Upper lobe of right lung (tissue), 1 donor: ENCODE results near the gene TPPP. TPM values are rescaled to one million over a fixed set of nuclear protein-coding genes. Genes with fewer than 3 reads are reported as not detected.

Experiments
- ATAC-seq: fragments of 200-7000 bp; cut with Tn5 transposase; one replicate; pipeline ENCODE4 v1.9.1; 2020; ENCODE audit warnings: mild to moderate bottlenecking, moderate library complexity
- DNase-seq: peaks from one replicate; pipeline ENCODE4 v3.0.0-alpha.2; 2020
- H3K27ac ChIP-seq: fragments of 200-600 bp; one replicate; pipeline ENCODE4 v1.8.0; 2022
- H3K27me3 ChIP-seq: fragments of 200-600 bp; one replicate; pipeline ENCODE4 v1.8.0; 2022; ENCODE audit warnings: mild to moderate bottlenecking
- H3K36me3 ChIP-seq: fragments of 200-600 bp; one replicate; pipeline ENCODE4 v1.8.0; 2022
- H3K4me1 ChIP-seq: fragments of 200-600 bp; one replicate; pipeline ENCODE4 v1.8.0; 2022
- H3K4me3 ChIP-seq: fragments of 200-600 bp; one replicate; pipeline ENCODE4 v1.8.0; 2022; ENCODE audit warnings: mild to moderate bottlenecking
- H3K9me3 ChIP-seq: fragments of 200-600 bp; one replicate; pipeline ENCODE4 v1.8.0; 2022
- intact Hi-C: fragments of 100-400 bp; cut with DNase I; formaldehyde crosslinking; loops from one replicate; pipeline ENCODE4 v1.11.0; 2022
- total RNA-seq: library from RNA; stranded (reverse); fragmentation: NEBNext Ultra II Directional; extraction: Animal tissue kit (Norgen Biotek cat#: 25700); gene quantifications from one replicate; pipeline ENCODE4 v1.2.1, GENCODE V29; 2021
- TF ChIP-seq, protein P1 (sequence below): fragments of 200-600 bp; IDR thresholded peaks from one replicate; pipeline ENCODE4 v1.8.0; 2022; ENCODE audit warnings: antibody characterized with exemption
- donor health status: DM: no; HTN: yes; CAD: no; lungs with severe emphysema.

TPPP gene
- total RNA-seq, 1 donor from 2014 or later = 16.1 TPM

DNA sequence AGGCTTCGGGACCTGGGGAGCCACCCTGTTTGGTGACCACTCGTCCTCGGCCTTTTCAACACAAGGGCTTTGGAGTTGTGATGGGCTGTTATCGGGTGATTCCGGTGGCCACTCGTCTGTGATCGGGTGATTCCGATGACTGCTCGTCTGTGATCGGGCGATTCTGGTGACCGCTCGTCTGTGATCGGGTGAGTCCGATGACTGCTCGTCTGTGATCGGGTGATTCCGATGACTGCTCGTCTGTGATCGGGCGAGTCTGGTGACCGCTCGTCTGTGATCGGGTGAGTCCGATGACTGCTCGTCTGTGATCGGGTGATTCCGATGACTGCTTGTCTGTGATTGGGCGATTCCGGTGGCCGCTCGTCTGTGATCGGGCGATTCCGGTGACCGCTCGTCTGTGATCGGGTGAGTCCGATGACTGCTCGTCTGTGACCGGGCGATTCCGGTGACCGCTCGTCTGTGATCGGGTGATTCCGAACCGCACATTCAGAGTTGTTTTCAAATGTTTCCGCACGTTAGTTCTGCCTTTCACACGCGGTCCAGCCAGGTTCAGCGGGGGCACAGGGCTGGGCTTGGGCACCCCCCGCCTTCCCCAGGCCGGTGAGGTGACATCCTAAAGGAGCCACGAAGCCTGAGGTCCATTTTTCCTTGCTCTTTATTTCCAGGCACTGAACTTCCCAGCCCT is 30.3 kb downstream of the TPPP start:
- no peak for DNase-seq
- H3K27ac ChIP-seq = no peak overlapping the region
- H3K27me3 ChIP-seq = no peaks in the 10 kb centered on the region

DNA sequence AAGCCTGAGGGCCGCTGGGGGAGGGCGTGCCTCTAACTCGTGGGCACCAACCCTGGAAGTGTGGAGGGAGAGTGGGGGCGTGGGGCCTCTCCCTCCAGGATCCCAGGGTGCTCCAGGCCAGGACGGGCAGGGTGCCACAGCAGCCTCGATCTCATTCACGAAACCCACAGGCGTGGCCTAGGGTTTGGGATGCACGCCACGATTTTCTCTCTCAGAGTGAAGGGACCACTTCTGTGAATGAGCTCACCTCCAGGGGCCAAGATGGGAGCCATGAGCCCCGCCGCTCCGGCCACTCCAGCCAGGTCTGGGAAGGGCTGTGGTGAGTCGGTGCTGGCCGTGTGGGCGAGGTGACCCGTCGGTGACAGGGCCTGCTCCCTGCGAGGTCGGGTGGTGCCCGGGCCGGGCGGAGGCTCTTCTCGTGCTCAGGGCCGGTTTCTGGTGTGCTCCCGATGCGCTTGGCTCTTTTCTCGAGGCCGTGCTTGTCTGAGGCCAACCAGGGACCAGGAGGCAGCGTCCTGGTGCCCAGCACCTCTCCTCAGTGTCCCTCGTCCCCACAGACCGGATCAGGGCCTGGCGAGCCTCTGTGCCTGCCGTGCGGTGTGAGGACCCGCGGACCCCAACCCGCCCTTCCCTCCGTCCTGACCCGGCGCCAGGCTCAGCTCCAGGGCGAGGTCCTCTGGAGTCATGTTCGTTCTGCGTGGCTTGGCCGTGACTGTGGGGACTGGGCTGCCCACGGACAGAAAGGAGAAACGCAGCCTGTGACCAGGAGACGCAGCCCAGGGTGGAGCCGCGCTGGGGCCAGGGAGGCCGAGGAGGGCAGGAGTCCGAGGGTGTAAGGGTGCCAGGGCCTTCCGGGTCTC is 31.0 kb downstream of the TPPP start:
- H3K4me1 ChIP-seq = no peaks in the 10 kb centered on the region
- TF ChIP-seq, protein P1, sequence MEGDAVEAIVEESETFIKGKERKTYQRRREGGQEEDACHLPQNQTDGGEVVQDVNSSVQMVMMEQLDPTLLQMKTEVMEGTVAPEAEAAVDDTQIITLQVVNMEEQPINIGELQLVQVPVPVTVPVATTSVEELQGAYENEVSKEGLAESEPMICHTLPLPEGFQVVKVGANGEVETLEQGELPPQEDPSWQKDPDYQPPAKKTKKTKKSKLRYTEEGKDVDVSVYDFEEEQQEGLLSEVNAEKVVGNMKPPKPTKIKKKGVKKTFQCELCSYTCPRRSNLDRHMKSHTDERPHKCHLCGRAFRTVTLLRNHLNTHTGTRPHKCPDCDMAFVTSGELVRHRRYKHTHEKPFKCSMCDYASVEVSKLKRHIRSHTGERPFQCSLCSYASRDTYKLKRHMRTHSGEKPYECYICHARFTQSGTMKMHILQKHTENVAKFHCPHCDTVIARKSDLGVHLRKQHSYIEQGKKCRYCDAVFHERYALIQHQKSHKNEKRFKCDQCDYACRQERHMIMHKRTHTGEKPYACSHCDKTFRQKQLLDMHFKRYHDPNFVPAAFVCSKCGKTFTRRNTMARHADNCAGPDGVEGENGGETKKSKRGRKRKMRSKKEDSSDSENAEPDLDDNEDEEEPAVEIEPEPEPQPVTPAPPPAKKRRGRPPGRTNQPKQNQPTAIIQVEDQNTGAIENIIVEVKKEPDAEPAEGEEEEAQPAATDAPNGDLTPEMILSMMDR = no peak
- no peak overlapping the region for H3K4me3 ChIP-seq
- no peaks in the 10 kb centered on the region for H3K9me3 ChIP-seq
- H3K27me3 ChIP-seq = no peaks in the 10 kb centered on the region
- no peak for DNase-seq
- no peak overlapping the region for H3K27ac ChIP-seq
- peaks cover 28% of the 10 kb centered on the region for H3K36me3 ChIP-seq
- intact Hi-C loops = no loop called here
- ATAC-seq = no peak

More for the DNA sequence above, 30.3 kb downstream of the TPPP start:
- intact Hi-C loops = no loop called here
- TF ChIP-seq, protein P1 = no peak
- Histone ChIP-seq H3K4me1 (no peaks in the 10 kb centered on the region), H3K4me3 (no peak overlapping the region), H3K36me3 (peaks cover 23% of the 10 kb centered on the region), H3K9me3 (no peaks in the 10 kb centered on the region)
- no peak for ATAC-seq

DNA sequence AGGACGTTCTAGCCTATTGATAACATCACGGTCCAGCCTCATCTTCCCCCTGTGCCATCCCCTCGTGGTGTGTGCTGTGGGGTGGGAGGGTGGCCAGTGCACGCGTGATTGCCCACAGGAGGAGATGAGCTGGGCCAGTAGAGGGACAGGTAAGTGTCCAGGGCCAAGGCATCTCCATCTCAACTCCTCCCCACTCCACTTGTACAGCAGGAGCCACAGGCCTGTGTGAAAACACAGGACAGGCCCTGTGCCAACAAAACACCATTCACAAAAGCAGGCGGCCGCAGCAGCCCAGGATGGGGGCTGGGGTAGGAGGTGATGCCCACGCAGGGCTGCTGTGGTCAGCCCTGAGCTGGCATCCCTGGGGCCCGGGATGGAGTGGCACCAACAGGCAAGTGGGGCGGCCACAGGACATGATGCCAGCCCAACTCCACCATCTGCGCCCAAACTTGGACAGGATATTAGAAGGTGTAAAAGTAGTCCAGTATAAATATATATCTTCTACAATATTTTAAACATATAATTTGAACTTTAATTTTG is 32.6 kb downstream of the TPPP start:
- no peaks in the 10 kb centered on the region for H3K9me3 ChIP-seq
- H3K27me3 ChIP-seq = no peaks in the 10 kb centered on the region
- intact Hi-C loops = no loop called here
- H3K27ac ChIP-seq = no peak overlapping the region
- DNase-seq (no peak), ATAC-seq (no peak)
- H3K4me1 ChIP-seq = no peaks in the 10 kb centered on the region
- no peak overlapping the region for H3K4me3 ChIP-seq
- H3K36me3 ChIP-seq = peaks cover 28% of the 10 kb centered on the region
- TF ChIP-seq, protein P1 = no peak

DNA sequence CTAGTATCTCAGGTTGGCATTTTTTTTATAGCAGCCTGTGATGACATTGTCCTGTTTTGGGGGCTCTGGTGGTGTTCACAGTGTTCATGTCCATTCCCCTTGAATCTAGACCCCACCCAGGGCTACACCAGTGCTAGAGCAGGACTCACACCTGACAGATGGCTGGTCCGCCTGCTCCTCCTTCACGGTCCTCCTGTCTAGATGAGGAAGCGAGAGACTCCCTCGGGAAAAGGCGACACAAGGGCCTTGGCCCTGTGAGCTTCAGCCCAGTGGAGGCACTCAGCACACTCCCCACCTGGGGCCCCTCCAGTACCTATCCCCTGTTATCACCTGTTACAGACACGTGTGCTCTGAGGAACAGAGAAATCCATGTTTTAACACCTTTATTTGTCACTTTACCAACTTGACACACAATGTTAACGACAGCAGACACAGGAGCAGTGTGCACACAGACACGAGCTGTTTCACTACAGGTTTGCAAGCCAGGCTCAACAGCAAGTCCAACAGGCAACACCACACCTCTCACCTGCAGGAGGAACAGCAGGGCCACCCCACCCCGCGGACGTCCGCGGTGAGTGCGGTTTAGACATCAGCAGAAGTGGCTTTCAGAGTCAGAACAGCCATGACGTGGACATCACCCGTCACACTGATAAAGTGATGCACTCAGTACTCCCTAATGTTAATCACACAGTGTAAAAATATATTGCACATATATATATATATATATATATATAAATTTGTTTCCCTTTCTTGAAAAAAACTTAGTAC is 33.5 kb downstream of the TPPP start:
- Histone ChIP-seq H3K4me3 (no peak overlapping the region), H3K9me3 (no peaks in the 10 kb centered on the region), H3K27ac (no peak overlapping the region), H3K36me3 (peaks cover 23% of the 10 kb centered on the region), H3K27me3 (no peaks in the 10 kb centered on the region), H3K4me1 (no peaks in the 10 kb centered on the region)
- TF ChIP-seq, protein P1 = no peak
- intact Hi-C loops = no loop called here
- no peak for ATAC-seq
- no peak for DNase-seq

DNA sequence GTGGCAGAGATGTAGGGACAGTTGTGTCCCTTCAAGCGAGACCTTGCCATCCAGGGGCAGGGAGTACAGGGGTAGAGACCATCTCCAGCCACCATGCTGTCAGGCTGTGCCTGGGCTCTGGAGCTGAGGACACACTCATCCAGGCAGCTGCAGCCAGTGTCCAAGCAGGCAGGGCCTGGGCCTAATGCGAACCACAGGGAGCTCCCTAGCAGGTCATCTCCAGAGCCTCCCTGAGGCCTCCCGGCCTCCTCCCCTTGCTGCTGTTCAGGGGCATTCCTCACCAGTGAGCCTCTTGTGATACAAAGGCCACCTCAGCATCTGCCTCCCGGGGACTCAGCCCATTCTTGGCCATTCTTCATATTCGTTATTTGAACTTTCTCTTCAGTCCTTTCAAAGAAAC is 35.0 kb downstream of the TPPP start:
- intact Hi-C loops = no loop called here
- H3K27ac ChIP-seq = no peak overlapping the region
- TF ChIP-seq, protein P1 = no peak
- no peaks in the 10 kb centered on the region for H3K27me3 ChIP-seq
- no peak overlapping the region for H3K4me3 ChIP-seq
- ATAC-seq (peak; percentile 19), DNase-seq (no peak)
- peaks cover 9% of the 10 kb centered on the region for H3K36me3 ChIP-seq
- H3K9me3 ChIP-seq = no peaks in the 10 kb centered on the region
- no peaks in the 10 kb centered on the region for H3K4me1 ChIP-seq
